ENCODE data around the gene SLMAP.

DNA sequence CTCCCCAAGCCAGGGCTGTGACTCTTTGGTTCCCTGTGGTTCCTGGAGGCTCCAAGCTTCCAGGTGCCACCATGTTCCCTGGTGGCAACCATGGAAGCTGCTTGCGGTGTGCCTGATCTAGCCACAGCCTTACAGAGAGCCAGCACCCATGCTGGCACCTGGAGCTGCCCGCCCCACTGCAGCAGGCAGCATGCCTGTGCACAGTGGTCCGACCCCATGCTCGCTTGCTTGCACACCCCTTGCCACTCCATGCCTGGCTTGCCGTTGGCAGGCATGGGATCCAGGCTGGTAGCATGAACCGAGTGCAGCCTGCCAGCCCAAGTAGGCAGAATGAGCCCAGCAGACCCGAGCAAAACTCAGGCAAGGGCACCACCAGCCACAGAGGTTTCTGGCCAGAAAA is 53.9 kb downstream of the SLMAP start:
- TF ChIP-seq, protein P1, sequence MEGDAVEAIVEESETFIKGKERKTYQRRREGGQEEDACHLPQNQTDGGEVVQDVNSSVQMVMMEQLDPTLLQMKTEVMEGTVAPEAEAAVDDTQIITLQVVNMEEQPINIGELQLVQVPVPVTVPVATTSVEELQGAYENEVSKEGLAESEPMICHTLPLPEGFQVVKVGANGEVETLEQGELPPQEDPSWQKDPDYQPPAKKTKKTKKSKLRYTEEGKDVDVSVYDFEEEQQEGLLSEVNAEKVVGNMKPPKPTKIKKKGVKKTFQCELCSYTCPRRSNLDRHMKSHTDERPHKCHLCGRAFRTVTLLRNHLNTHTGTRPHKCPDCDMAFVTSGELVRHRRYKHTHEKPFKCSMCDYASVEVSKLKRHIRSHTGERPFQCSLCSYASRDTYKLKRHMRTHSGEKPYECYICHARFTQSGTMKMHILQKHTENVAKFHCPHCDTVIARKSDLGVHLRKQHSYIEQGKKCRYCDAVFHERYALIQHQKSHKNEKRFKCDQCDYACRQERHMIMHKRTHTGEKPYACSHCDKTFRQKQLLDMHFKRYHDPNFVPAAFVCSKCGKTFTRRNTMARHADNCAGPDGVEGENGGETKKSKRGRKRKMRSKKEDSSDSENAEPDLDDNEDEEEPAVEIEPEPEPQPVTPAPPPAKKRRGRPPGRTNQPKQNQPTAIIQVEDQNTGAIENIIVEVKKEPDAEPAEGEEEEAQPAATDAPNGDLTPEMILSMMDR (IDR thresholded peaks at IDR 0.05; ENCODE audit: insufficient read depth, low read length), result no peak
- TF ChIP-seq POLR2AphosphoS5 (IDR thresholded peaks at IDR 0.05; ENCODE audit: low read depth), result no peak
- TF ChIP-seq, protein P2, sequence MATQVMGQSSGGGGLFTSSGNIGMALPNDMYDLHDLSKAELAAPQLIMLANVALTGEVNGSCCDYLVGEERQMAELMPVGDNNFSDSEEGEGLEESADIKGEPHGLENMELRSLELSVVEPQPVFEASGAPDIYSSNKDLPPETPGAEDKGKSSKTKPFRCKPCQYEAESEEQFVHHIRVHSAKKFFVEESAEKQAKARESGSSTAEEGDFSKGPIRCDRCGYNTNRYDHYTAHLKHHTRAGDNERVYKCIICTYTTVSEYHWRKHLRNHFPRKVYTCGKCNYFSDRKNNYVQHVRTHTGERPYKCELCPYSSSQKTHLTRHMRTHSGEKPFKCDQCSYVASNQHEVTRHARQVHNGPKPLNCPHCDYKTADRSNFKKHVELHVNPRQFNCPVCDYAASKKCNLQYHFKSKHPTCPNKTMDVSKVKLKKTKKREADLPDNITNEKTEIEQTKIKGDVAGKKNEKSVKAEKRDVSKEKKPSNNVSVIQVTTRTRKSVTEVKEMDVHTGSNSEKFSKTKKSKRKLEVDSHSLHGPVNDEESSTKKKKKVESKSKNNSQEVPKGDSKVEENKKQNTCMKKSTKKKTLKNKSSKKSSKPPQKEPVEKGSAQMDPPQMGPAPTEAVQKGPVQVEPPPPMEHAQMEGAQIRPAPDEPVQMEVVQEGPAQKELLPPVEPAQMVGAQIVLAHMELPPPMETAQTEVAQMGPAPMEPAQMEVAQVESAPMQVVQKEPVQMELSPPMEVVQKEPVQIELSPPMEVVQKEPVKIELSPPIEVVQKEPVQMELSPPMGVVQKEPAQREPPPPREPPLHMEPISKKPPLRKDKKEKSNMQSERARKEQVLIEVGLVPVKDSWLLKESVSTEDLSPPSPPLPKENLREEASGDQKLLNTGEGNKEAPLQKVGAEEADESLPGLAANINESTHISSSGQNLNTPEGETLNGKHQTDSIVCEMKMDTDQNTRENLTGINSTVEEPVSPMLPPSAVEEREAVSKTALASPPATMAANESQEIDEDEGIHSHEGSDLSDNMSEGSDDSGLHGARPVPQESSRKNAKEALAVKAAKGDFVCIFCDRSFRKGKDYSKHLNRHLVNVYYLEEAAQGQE (IDR thresholded peaks at IDR 0.05; ENCODE audit: insufficient replicate concordance, low read depth), result no peak
- no peak for TF ChIP-seq GABPA (IDR thresholded peaks at IDR 0.05; ENCODE audit: low read depth)
- no peak for TF ChIP-seq SPI1 (IDR thresholded peaks at IDR 0.05; ENCODE audit: borderline replicate concordance, low read depth)

Measured in HL-60 (cell line).